HepG2 (cell line): ENCODE results near the gene CHRD.

ENCODE experiments used
- CTCF ChIP-seq: sonication (generic); formaldehyde crosslinking; IDR thresholded peaks from 2 replicates; pipeline ENCODE4 v1.5.0; 2020; ENCODE audit warnings: mild to moderate bottlenecking, missing genetic modification reagents, moderate library complexity
- RBFOX2 ChIP-seq: fragments of 200-400 bp; formaldehyde crosslinking; IDR thresholded peaks from 2 replicates; pipeline ENCODE4 v1.6.1; 2017; ENCODE audit warnings: low read depth, mild to moderate bottlenecking, low read length
- RBM39 ChIP-seq: fragments of 200-400 bp; formaldehyde crosslinking; IDR thresholded peaks from one replicate; pipeline ENCODE4 v1.6.1; 2018; ENCODE audit warnings: antibody characterized with exemption, mild to moderate bottlenecking, low read depth, low read length; ENCODE audit not compliant: poor library complexity, severe bottlenecking

- TF ChIP-seq RBFOX2 (no peak), CTCF (no peak), RBM39 (no peak)
Observed at GRCh38 chr3:184419171-184419570, 39.3 kb downstream of the CHRD start.
